GM12878 (cell line): ENCODE measurements around the gene RRP1B. TPM values are rescaled to one million over a fixed set of nuclear protein-coding genes. Genes with fewer than 3 reads are reported as not detected.

ENCODE experiments used
- ATAC-seq: fragments of 200-7000 bp; cut with Tn5 transposase; 3 replicates; pipeline ENCODE4 v1.9.1; 2020; ENCODE audit warnings: mild to moderate bottlenecking, moderate library complexity
- BruUV-seq: library from RNA; stranded (reverse); fragments of 400-500 nt; replicated peaks from 2 replicates; lab custom pipeline; 2021; lab: Mats Ljungman, UMichigan
- CTCF ChIA-PET: fragments of 300-600 bp; sonication (Branson Sonifier 250); formaldehyde crosslinking; extraction: SDS; loops from one replicate; lab custom pipeline; 2021; ENCODE audit warnings: inconsistent platforms; lab: Yijun Ruan, JAX
- POLR2A ChIA-PET: fragments of 350-600 bp; formaldehyde crosslinking; extraction: SDS; loops from one replicate; lab custom pipeline; 2021; ENCODE audit warnings: inconsistent platforms; lab: Charles Lee
- RAD21 ChIA-PET: fragments of 300-600 bp; sonication (Branson Sonifier 250); formaldehyde crosslinking; loops from one replicate; lab custom pipeline; 2023; ENCODE audit warnings: antibody characterized with exemption; ENCODE audit not compliant: unreplicated experiment; lab: Charles Lee
- SMC1A ChIA-PET: fragments of 300-600 bp; sonication (Branson Sonifier 250); formaldehyde crosslinking; loops from one replicate; lab custom pipeline; 2023; ENCODE audit not compliant: unreplicated experiment, uncharacterized antibody; lab: Charles Lee
- DNase-seq: peaks from one replicate; pipeline ENCODE4 v3.0.0-alpha.2; 2011; ENCODE audit warnings: low read depth, low spot score
- FAIRE-seq: peaks from 3 replicates; lab custom pipeline; 2011; peaks lifted over from hg19 to GRCh38; lab: Jason Lieb, UNC
- H2AFZ ChIP-seq: 2 replicates; pipeline ENCODE4 v1.6.0; 2011; ENCODE audit warnings: low read depth, low read length, control low read depth; ENCODE audit not compliant: control insufficient read depth
- H3K27ac ChIP-seq: 2 replicates; pipeline ENCODE4 v1.5.1; 2011; ENCODE audit warnings: control low read depth; ENCODE audit not compliant: control insufficient read depth, insufficient read depth
- H3K27me3 ChIP-seq, 2 experiments: replicated peaks in 1 of 2; 2 replicates each; pipeline versions ENCODE4 v1.6.0 to v1.6.1; 2011; ENCODE audit warnings: low read length in 1 of 2; ENCODE audit not compliant: control insufficient read depth in 2 of 2, insufficient read depth in 2 of 2
- H3K36me3 ChIP-seq, 2 experiments: 2 replicates each; pipeline ENCODE4 v1.5.1; 2011; ENCODE audit warnings: low read length in 1 of 2; ENCODE audit not compliant: control insufficient read depth in 2 of 2, insufficient read depth in 2 of 2
- H3K4me1 ChIP-seq: 2 replicates; pipeline ENCODE4 v1.6.1; 2011; ENCODE audit warnings: mild to moderate bottlenecking, low read length, moderate library complexity, mixed read lengths; ENCODE audit not compliant: control insufficient read depth, insufficient read depth
- H3K4me2 ChIP-seq: 2 replicates; pipeline ENCODE4 v1.6.0; 2011; ENCODE audit warnings: control low read depth; ENCODE audit not compliant: control insufficient read depth, insufficient read depth
- H3K4me3 ChIP-seq: fragments of 200-600 bp; sonication (generic); 2 replicates; pipeline ENCODE4 v1.5.1; 2016
- H3K79me2 ChIP-seq: 2 replicates; pipeline ENCODE4 v1.6.0; 2011; ENCODE audit warnings: low read length; ENCODE audit not compliant: control insufficient read depth, insufficient read depth
- H3K9ac ChIP-seq: 2 replicates; pipeline ENCODE4 v1.8.0; 2011; ENCODE audit warnings: low read length, control low read depth, mixed read lengths; ENCODE audit not compliant: control insufficient read depth, insufficient read depth
- H3K9me3 ChIP-seq: replicated peaks from 3 replicates; pipeline ENCODE4 v1.5.1; 2011; ENCODE audit warnings: mild to moderate bottlenecking, low read length; ENCODE audit not compliant: control insufficient read depth, insufficient read depth
- H4K20me1 ChIP-seq: 2 replicates; pipeline ENCODE4 v1.6.0; 2011; ENCODE audit not compliant: control insufficient read depth, insufficient read depth
- DPF2 ChIP-seq: fragments of 450-650 bp; IDR thresholded peaks from 2 replicates; pipeline ENCODE4 v1.6.1; 2017; ENCODE audit warnings: mild to moderate bottlenecking
- SMAD5 ChIP-seq: IDR thresholded peaks from 2 replicates; pipeline ENCODE4 v1.6.1; 2016; ENCODE audit warnings: antibody characterized with exemption, low read depth
- WGBS: methylation state at CpG from one replicate; pipeline ENCODE4 v1.1.6; 2016; ENCODE audit warnings: low lambda C conversion rate; ENCODE audit not compliant: insufficient replicate concordance, insufficient coverage; ENCODE audit errors: missing lambda C conversion rate; 5-methylcytosine and 5-hydroxymethylcytosine counted together
- in situ Hi-C: fragments of 300-500 bp; cut with MboI; formaldehyde crosslinking; loops from 9 replicates; pipeline ENCODE4 v1.14.3; 2018; ENCODE audit warnings: mixed read lengths
- intact Hi-C: fragments of 100-400 bp; cut with micrococcal nuclease; formaldehyde crosslinking; loops from one replicate; pipeline ENCODE4 v1.14.2; 2022; ENCODE audit not compliant: unreplicated experiment
- polyA plus RNA-seq, 11 experiments: library from polyadenylated mRNA; depleted of rRNA in 4 of 11; unstranded in 6 of 11; stranded (reverse) in 5 of 11; fragments of >200 nt; fragmentation: Nextera tagmentation in 4 of 11; fragmentation: Illumina TruSeq in 1 of 11; extraction: Ambion mirVana in 4 of 11; extraction: Trizol in 1 of 11; gene quantifications; 1 replicate in 1 of 11; 2 replicates in 10 of 11; pipeline versions ENCODE4 v1.2.1 to v1.2.3, GENCODE V29; 2011 to 2016; ENCODE audit warnings: inconsistent platforms in 2 of 11, missing spikeins in 2 of 11, low read depth in 1 of 11
- total RNA-seq, 4 experiments: library from RNA; depleted of rRNA in 3 of 4; stranded (reverse); fragments of >200 nt in 3 of 4; fragmentation: Illumina TruSeq in 1 of 4; extraction: Trizol in 1 of 4; gene quantifications; 2 replicates each; pipeline versions ENCODE4 v1.2.1 to v1.2.3, GENCODE V29; 2013 to 2021

Gene RRP1B
- total and polyA plus RNA-seq, 10 of the 15 experiments (the other 5 are each of a cell fraction or from before 2014, with no cell fraction given), result 8.1 to 57.4 (median 38.1) TPM

- SMC1A ChIA-PET, result interaction anchor here (1.2 to 2.2 kb wide), 2 partner anchors 22 to 30 kb away, joined by 3 to 10 read pairs; no protein-coding TSS in a partner anchor
- H2AFZ ChIP-seq, result no peak overlapping the region
- H3K79me2 ChIP-seq, result no peaks in the 10 kb centered on the region
- in situ Hi-C loops, result no loop called here
- no peak for TF ChIP-seq DPF2
- no peak for FAIRE-seq
- H3K27me3 ChIP-seq, result no peaks in the 10 kb centered on the region
- no peak overlapping the region for H3K27ac ChIP-seq
- intact Hi-C loops, result no loop called here
- no TSS peak for BruUV-seq
- peaks cover 11% of the 10 kb centered on the region; the same call in 1 of the 2 replicates for H3K4me1 ChIP-seq
- RAD21 ChIA-PET, result no interaction called here
- H3K9me3 ChIP-seq, result no peaks in the 10 kb centered on the region
- no peaks in the 10 kb centered on the region for H3K36me3 ChIP-seq
- CTCF ChIA-PET, result no interaction called here
- ATAC-seq, result no peak
- 8% methylated on average over 4 of the region's 4 CpGs for WGBS
- POLR2A ChIA-PET, result no interaction called here
- DNase-seq, result no peak
- no peak overlapping the region for H3K4me3 ChIP-seq
- no peak overlapping the region for H3K4me2 ChIP-seq
- H4K20me1 ChIP-seq, result no peaks in the 10 kb centered on the region
- no peak overlapping the region for H3K9ac ChIP-seq
These were observed 15.3 kb upstream of the RRP1B start for GRCh38 chr21:43644071-43644470.

- FAIRE-seq, result no peak
- H3K79me2 ChIP-seq, result no peaks in the 10 kb centered on the region
- ChIA-PET CTCF (interaction anchor here (1.4 to 3.9 kb wide), 10 partner anchors 10 to 721 kb away, joined by 3 to 41 read pairs (median 7); no protein-coding TSS in a partner anchor), POLR2A (no interaction called here), RAD21 (interaction anchor here (2.2 kb wide), 1 partner anchor 33 kb away, joined by 7 read pairs; no protein-coding TSS in a partner anchor), SMC1A (interaction anchor here (1.0 to 2.2 kb wide), 8 partner anchors 18 to 325 kb away, joined by 3 to 12 read pairs (median 4); no protein-coding TSS in a partner anchor)
- in situ Hi-C loops, result loop anchor here (5.0 kb wide), 1 partner anchor 32 kb away; no protein-coding TSS in a partner anchor
- TF ChIP-seq SMAD5, result no peak
- peaks cover 11% of the 10 kb centered on the region; the same call in 1 of the 2 replicates for H3K4me1 ChIP-seq
- no peaks in the 10 kb centered on the region for H3K36me3 ChIP-seq
- H3K4me2 ChIP-seq, result no peak overlapping the region
- no peak for ATAC-seq
- no peak for DNase-seq
- no peak overlapping the region for H2AFZ ChIP-seq
- no peaks in the 10 kb centered on the region for H4K20me1 ChIP-seq
- no peak overlapping the region for H3K27ac ChIP-seq
- no peak overlapping the region for H3K9ac ChIP-seq
- intact Hi-C loops, result loop anchor here (1.0 to 5.0 kb wide), 2 partner anchors 292 to 337 kb away; no protein-coding TSS in a partner anchor
- 84% methylated on average over 6 of the region's 6 CpGs for WGBS
- no peaks in the 10 kb centered on the region for H3K9me3 ChIP-seq
- H3K27me3 ChIP-seq, result no peaks in the 10 kb centered on the region
- no peak overlapping the region for H3K4me3 ChIP-seq
- no TSS peak for BruUV-seq
These were observed 14.8 kb upstream of the RRP1B start for GRCh38 chr21:43644609-43645008.
